DMS 273 (cell line): ENCODE measurements around the gene STK4.

ENCODE experiments used
- DNase-seq: peaks from one replicate; lab custom pipeline; 2025; ENCODE audit not compliant: unreplicated experiment; lab: John Stamatoyannopoulos, UW

STK4 gene

GRCh38 chr20:45104786-45105185 lies 138.5 kb downstream of the STK4 start:
- peak; percentile 42 for DNase-seq

- no peak for DNase-seq
Measured at GRCh38 chr20:45105317-45105716, 139.0 kb downstream of the STK4 start.

DNA sequence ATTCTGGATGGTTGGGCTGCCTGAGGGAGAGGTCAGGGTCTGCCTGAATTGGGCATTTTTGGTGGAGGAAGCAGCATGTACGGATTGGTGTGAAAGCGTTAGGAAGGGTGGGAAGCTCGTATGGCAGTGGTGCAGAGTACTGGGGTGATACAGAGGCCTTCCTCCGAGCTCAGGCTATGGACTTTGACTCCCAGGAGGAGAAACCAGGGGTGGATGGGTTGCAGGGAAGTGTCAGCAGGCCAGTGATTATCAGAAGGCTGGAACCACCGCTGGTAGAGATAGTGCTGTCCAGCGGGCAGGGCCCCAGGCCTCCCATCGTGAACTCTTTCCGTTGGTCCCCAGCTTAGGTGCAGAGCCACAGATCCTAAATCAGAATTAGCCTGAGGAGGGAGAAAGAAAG lies 143.3 kb downstream of the STK4 start:
- no peak for DNase-seq

GRCh38 chr20:45110301-45110700 lies 144.0 kb downstream of the STK4 start:
- no peak for DNase-seq

DNA sequence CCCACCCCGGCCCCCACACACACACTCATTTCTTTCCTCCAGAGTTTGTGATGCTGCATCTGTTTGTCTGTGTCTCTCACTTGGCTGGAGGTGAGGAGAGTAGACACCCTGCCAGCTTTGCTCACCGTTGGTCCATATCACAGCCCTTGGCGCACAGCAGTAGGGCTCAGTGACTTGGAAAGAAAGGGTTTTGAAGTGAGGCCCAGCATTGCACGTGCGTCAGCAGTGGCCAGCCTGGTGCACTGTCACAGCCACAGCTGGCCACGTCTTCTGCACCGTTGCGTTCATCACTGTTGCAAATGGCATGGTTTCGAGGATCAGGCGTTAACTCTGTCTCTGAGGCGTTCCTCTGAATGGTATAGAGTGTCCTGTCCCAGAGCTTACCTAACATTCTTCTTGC lies 145.0 kb downstream of the STK4 start:
- DNase-seq = no peak

DNA sequence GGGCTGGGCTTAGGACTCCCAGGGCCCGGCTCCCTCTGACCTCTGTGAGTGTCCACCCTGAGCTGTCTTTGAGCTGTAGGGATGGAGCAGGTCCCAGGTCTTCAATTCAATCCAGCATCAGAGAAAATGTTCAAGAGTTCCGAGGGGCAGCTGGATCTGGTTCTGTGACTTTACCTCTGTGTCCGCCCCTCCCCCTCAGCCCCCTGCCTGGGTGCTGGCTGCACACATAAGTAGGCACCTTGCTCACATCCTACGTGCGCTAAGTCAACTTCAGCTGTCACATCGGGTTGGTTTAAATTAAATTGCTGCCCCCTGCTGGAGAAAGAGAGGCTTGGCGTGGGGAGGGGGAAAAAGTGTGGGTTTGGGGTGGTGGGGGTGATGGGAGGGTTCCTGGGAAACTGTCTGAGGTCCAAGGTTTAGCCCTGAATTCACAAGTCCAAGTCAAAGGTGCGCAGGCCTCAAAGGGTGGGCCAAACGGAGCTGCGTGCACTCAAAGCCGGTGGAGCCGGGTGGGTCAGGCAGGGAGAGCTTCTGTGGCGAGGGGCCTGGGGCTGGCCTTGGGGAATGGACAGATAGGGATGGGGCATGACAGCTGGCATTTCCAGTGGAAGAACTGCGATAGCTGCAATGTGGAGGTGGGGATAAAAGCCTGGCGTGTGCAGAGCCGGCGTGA lies 145.6 kb downstream of the STK4 start:
- DNase-seq = peak; percentile 56

GRCh38 chr20:45112754-45113153 lies 146.4 kb downstream of the STK4 start:
- DNase-seq = no peak

- DNase-seq = no peak
Measured at GRCh38 chr20:45113865-45114264, 147.6 kb downstream of the STK4 start.

DNA sequence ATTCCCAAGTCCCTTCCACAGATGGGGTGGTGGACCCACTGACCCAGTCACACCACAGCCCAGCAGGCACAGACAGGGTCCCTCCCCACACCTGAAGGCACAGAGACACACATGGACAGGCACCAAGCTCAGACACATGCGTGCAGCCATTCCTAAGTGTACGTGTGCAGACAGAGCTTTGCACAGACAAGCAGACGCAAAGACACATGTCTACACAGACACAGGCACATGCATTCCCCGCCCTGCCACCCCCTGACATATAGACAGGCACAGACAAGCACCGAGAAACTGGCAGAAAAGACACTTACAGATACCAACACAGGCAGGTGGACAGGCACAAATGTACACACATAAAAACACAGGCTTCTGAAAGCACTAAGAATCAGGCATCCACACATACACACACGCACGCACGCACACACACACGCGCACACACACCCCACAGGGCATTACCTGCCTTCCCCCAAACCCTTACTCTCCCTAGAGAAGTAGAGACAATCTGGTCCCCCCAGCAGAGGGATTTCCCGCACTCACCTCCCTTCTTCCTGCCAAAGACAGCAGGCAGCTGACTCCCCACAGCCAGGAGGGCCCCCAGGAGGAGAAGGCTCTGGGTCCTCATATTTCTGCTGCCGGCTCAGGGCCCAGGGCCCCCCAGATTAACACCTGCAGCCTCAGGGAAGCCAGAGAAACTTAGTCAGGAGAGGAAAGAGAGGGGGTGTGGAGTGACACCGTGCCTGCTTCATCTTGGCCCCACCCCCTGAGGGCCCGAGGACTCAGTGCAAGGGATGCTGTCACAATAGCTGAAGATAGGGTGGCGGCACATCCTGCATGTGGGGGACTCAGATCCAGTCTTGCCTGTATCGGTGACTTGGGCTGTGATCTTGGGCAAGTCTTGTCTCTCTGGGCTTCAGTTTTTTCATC lies 148.4 kb downstream of the STK4 start, which contains the start of gene WFDC5:
Gene WFDC5, minus strand, starts transcription at position 710 of the 921 bp plus-strand sequence. Its CDS starts 91 bp downstream, at position 619.
- DNase-seq = no peak

GRCh38 chr20:45115386-45115774 lies 149.1 kb downstream of the STK4 start:
- no peak for DNase-seq

GRCh38 chr20:45115829-45116228 lies 149.5 kb downstream of the STK4 start:
- no peak for DNase-seq

- DNase-seq = no peak
Measured at GRCh38 chr20:45117581-45117980, 151.3 kb downstream of the STK4 start.

- no peak for DNase-seq
Measured at GRCh38 chr20:45118028-45118427, 151.7 kb downstream of the STK4 start.

DNA sequence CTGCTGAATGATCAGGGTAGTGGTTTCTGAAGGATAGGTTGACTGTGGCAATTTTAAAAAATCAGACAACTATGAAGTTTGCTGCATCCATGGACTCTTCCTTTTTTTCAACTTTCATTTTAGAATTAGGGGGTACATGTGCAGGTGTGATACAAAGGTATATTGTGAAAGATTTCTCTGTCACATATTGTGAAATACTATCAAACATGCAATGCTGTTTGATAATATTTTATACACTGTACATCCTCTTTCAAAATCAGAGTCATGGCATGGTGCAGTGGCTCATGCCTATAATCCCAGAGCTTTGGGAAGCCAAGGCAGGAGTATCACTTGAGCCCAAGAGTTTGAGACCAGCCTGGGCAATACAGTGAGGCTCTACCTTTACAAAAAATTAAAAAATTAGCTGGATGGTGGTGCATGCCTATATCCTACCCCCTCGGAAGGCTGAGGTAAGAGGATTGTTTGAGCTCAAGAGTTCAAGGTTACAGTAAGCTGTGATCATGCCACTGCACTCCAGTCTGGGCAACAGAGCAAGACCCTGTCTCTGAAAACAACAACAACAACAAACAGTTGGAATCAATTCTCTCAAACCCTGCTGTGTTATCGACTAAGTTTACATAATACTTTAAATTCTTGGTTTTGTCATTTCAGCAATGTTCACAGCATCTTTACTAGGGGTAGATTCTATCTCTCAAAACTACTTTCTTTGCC lies 153.4 kb downstream of the STK4 start:
- no peak for DNase-seq

GRCh38 chr20:45121388-45121787 lies 155.1 kb downstream of the STK4 start:
- no peak for DNase-seq

GRCh38 chr20:45124365-45124764 lies 158.1 kb downstream of the STK4 start, which contains the start of gene WFDC12:
TSS of gene WFDC12 (minus strand) at chr20:45124465. CDS start at chr20:45124447, 18 bp downstream.
- no peak for DNase-seq

DNA sequence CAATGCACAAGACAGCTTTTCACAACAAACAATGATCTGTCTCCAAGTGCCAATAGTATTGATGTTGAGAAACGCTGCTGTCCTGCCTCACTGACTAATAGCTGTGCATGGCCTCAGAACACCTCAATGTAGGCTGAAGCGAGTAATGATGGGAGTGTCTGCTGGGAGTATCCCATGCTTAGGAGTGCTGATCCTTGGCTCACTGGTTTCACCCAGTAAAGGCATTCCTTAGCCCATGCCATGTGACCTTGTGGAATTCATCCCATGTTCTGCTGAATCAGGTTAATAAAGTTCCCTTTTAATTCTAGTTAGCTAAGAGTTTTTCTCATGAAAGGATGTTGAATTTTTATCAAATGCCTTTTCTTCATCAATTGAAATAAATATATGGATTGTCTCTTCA lies 161.8 kb downstream of the STK4 start:
- DNase-seq = no peak
